OCI-M2 (cell line): ENCODE results near the gene NOP56.

Experiments used
- DNase-seq: peaks from one replicate; lab custom pipeline; 2025; ENCODE audit not compliant: unreplicated experiment; lab: John Stamatoyannopoulos, UW

Gene NOP56

GRCh38 chr20:2700913-2701620, 48.6 kb downstream of the NOP56 start:
- no peak for DNase-seq

DNA sequence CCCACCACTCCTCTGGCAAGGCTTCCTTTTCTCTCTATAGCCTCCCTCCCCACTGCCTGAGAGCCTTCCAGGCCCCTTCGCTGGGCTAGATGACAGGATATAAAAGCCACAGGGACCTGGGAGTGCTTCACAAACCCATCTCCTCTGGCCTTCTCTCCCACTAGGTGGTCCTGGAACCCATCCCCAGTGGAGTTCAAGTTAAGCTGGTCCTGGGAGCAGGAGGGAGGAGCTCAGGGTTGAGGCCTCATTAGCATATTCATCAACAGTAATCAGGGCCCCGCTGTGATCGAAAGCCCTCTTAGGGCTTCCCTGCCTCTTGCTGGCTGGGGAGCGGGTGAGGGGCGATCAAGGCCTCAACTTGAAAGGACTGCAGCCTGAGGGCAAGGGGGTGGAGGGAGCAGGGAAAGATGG, 49.2 kb downstream of the NOP56 start:
- no peak for DNase-seq

GRCh38 chr20:2703716-2704475, 51.5 kb downstream of the NOP56 start:
- no peak for DNase-seq

GRCh38 chr20:2705931-2706645, 53.7 kb downstream of the NOP56 start:
- no peak for DNase-seq

DNA sequence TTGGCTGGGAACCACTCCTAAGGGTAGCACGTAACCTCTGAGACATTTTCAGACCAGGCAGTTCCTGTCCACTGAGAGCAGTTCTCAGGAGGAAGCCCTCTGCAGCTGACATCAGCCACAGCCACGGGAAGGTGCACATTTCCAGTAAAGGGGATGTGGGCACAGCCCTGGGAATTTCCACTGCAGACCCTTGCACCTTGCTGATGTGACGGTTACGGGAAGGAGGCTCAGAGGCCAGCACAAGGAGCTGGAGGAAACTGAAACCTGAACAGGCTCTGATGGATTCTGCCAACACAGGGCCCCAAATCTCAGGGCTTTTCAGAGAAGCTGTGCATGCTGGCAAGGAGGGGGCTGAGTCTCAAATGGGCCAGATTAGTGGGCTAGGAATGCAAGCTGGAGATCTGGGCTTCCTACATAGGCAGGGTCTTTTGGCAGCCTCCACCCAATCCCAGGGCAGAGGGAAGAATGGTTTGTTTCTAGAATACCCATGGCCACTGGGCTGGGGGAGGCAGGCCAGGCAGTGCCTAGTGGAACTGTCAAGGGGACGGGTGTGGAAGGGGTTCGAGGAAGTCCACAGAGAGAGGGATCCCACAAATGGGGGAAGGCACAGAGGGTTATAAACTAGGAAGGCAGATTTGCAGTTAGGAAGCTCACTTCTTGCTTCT, 54.4 kb downstream of the NOP56 start:
- DNase-seq: no peak

GRCh38 chr20:2707353-2708072, 55.1 kb downstream of the NOP56 start:
- no peak for DNase-seq
